MCF 10A (cell line): ENCODE data around the gene PRKG1. TPM values are rescaled to one million over a fixed set of nuclear protein-coding genes. Genes with fewer than 3 reads are reported as not detected.

Experiments used
- BruUV-seq: library from RNA; stranded (reverse); fragments of 400-500 nt; replicated peaks from 2 replicates; lab custom pipeline; 2021; lab: Mats Ljungman, UMichigan
- CTCF ChIA-PET: fragments of 300-600 bp; sonication (Branson Sonifier 250); formaldehyde crosslinking; extraction: SDS; loops from one replicate; lab custom pipeline; 2021; ENCODE audit warnings: antibody characterized with exemption, inconsistent platforms; lab: Yijun Ruan, JAX
- POLR2A ChIA-PET: fragments of 300-600, 350-650 bp; sonication (Branson Sonifier 250); formaldehyde crosslinking; extraction: SDS; loops from one replicate; lab custom pipeline; 2020; ENCODE audit warnings: antibody characterized with exemption, inconsistent platforms; lab: Yijun Ruan, JAX
- DNase-seq: peaks from one replicate; pipeline ENCODE4 v3.0.0-alpha.2; 2018; ENCODE audit not compliant: unreplicated experiment
- H3K27ac Mint-ChIP-seq: one replicate; pipeline ENCODE4 v1.8.0; 2022; ENCODE audit warnings: mild to moderate bottlenecking, low read depth, mixed read lengths; ENCODE audit not compliant: unreplicated experiment
- H3K27me3 Mint-ChIP-seq: one replicate; pipeline ENCODE4 v1.8.0; 2022; ENCODE audit warnings: mixed read lengths; ENCODE audit not compliant: insufficient read depth, unreplicated experiment
- H3K36me3 Mint-ChIP-seq: one replicate; pipeline ENCODE4 v1.8.0; 2022; ENCODE audit warnings: mild to moderate bottlenecking, moderate library complexity, mixed read lengths; ENCODE audit not compliant: insufficient read depth, unreplicated experiment
- H3K4me1 Mint-ChIP-seq: one replicate; pipeline ENCODE4 v1.8.0; 2022; ENCODE audit warnings: mixed read lengths; ENCODE audit not compliant: insufficient read depth, unreplicated experiment
- H3K4me3 Mint-ChIP-seq: one replicate; pipeline ENCODE4 v1.8.0; 2022; ENCODE audit warnings: mild to moderate bottlenecking, moderate library complexity, mixed read lengths; ENCODE audit not compliant: unreplicated experiment
- H3K9me3 Mint-ChIP-seq: one replicate; pipeline ENCODE4 v1.8.0; 2022; ENCODE audit warnings: mixed read lengths; ENCODE audit not compliant: unreplicated experiment
- intact Hi-C: fragments of 100-400 bp; cut with micrococcal nuclease; formaldehyde crosslinking; loops from 2 replicates; pipeline ENCODE4 v1.14.1; 2022
- total RNA-seq: library from RNA; stranded (reverse); gene quantifications from 2 replicates; pipeline ENCODE4 v1.2.3, GENCODE V29; 2022
- TF ChIP-seq, protein P1 (sequence below): fragments of 200-600 bp; IDR thresholded peaks from one replicate; pipeline ENCODE4 v1.8.0; 2022; ENCODE audit warnings: antibody characterized with exemption, mild to moderate bottlenecking; ENCODE audit not compliant: unreplicated experiment

Gene PRKG1
- total RNA-seq, 1 experiment from 2014 or later: 0.09 TPM

- TF ChIP-seq, protein P1, sequence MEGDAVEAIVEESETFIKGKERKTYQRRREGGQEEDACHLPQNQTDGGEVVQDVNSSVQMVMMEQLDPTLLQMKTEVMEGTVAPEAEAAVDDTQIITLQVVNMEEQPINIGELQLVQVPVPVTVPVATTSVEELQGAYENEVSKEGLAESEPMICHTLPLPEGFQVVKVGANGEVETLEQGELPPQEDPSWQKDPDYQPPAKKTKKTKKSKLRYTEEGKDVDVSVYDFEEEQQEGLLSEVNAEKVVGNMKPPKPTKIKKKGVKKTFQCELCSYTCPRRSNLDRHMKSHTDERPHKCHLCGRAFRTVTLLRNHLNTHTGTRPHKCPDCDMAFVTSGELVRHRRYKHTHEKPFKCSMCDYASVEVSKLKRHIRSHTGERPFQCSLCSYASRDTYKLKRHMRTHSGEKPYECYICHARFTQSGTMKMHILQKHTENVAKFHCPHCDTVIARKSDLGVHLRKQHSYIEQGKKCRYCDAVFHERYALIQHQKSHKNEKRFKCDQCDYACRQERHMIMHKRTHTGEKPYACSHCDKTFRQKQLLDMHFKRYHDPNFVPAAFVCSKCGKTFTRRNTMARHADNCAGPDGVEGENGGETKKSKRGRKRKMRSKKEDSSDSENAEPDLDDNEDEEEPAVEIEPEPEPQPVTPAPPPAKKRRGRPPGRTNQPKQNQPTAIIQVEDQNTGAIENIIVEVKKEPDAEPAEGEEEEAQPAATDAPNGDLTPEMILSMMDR: no peak
- Mint-ChIP-seq H3K36me3 (no peaks in the 10 kb centered on the region), H3K4me1 (no peaks in the 10 kb centered on the region), H3K27ac (no peak overlapping the region), H3K9me3 (no peaks in the 10 kb centered on the region), H3K4me3 (no peak overlapping the region), H3K27me3 (peaks cover 36% of the 10 kb centered on the region)
- DNase-seq: no peak
- ChIA-PET CTCF (interaction anchor here (0.7 kb wide), 1 partner anchor 17 kb away, joined by 3 read pairs; no protein-coding TSS in a partner anchor), POLR2A (no interaction called here)
- no TSS peak for BruUV-seq
- intact Hi-C loops: no loop called here
These were observed 447.3 kb downstream of the PRKG1 start for GRCh38 chr10:51521605-51522004.

- H3K27ac Mint-ChIP-seq: no peak overlapping the region
- H3K4me3 Mint-ChIP-seq: no peak overlapping the region
- peaks cover 23% of the 10 kb centered on the region for H3K27me3 Mint-ChIP-seq
- H3K36me3 Mint-ChIP-seq: no peaks in the 10 kb centered on the region
- no TSS peak for BruUV-seq
- ChIA-PET CTCF (no interaction called here), POLR2A (no interaction called here)
- DNase-seq: no peak
- no peaks in the 10 kb centered on the region for H3K9me3 Mint-ChIP-seq
- intact Hi-C loops: no loop called here
- H3K4me1 Mint-ChIP-seq: no peaks in the 10 kb centered on the region
- TF ChIP-seq, protein P1: no peak
These were observed 448.6 kb downstream of the PRKG1 start for GRCh38 chr10:51522858-51523257.

GRCh38 chr10:51523440-51523839 lies 449.2 kb downstream of the PRKG1 start:
- H3K36me3 Mint-ChIP-seq: no peaks in the 10 kb centered on the region
- H3K27me3 Mint-ChIP-seq: peaks cover 18% of the 10 kb centered on the region
- H3K9me3 Mint-ChIP-seq: no peaks in the 10 kb centered on the region
- DNase-seq: no peak
- intact Hi-C loops: no loop called here
- ChIA-PET POLR2A (interaction anchor here (0.7 kb wide), 1 partner anchor 117 kb away, joined by 3 read pairs; no protein-coding TSS in a partner anchor), CTCF (interaction anchor here (0.6 kb wide), 1 partner anchor 93 kb away, joined by 3 read pairs; no protein-coding TSS in a partner anchor)
- H3K4me1 Mint-ChIP-seq: no peaks in the 10 kb centered on the region
- no peak overlapping the region for H3K4me3 Mint-ChIP-seq
- no TSS peak for BruUV-seq
- no peak overlapping the region for H3K27ac Mint-ChIP-seq
- TF ChIP-seq, protein P1: no peak

DNA sequence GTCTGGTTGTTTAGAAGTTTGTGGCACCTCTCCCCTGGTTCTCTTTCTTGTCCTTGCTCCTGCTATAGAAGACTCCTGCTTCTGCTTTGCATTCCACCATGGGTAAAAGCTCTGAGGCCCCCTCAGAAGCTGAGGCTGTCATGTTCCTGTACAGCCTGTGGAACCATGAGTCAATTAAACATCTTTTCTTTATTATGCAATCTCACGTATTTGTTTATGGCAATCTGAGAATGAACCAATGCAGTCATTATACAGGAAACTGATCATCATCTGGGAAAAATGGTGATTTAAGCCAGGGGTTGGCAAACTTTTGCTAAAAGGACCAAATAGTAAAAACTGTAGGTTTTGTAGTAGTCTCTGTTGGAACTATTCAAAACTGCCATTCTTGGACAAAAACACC lies 449.8 kb downstream of the PRKG1 start:
- Mint-ChIP-seq H3K4me3 (no peak overlapping the region), H3K9me3 (no peaks in the 10 kb centered on the region), H3K27me3 (peaks cover 12% of the 10 kb centered on the region), H3K36me3 (no peaks in the 10 kb centered on the region), H3K4me1 (no peaks in the 10 kb centered on the region), H3K27ac (no peak overlapping the region)
- DNase-seq: no peak
- intact Hi-C loops: no loop called here
- POLR2A ChIA-PET: interaction anchor here (0.7 kb wide), 1 partner anchor 116 kb away, joined by 3 read pairs; no protein-coding TSS in a partner anchor
- TF ChIP-seq, protein P1: no peak
- no TSS peak for BruUV-seq
- CTCF ChIA-PET: interaction anchor here (0.6 kb wide), 1 partner anchor 94 kb away, joined by 3 read pairs; no protein-coding TSS in a partner anchor
